ENCODE data around the gene FCGR3A. TPM values are rescaled to one million over a fixed set of nuclear protein-coding genes. Genes with fewer than 3 reads are reported as not detected.
"Not testable (repeated sequence)": the region's sequence is repeated elsewhere in the genome, so short reads cannot be mapped to it uniquely, and the experiment has no call there.

The FCGR3A gene
- total and polyA plus RNA-seq, 2 of the 8 experiments (the other 6 are each of a cell fraction or from before 2014, with no cell fraction given) = not detected

- TF ChIP-seq NRF1 (IDR thresholded peaks at IDR 0.05; ENCODE audit: low read depth, low read length) = peak; percentile 33; the same call in 1 of the 2 replicates
- peak; percentile 62 for TF ChIP-seq TAF7 (optimal IDR thresholded peaks at IDR 0.05; ENCODE audit: borderline replicate concordance, low read depth, low read length)
- peak in 2 of 3 experiments; percentile 9 to 12; a peak in 2 of 4 replicates for TF ChIP-seq CTCF (IDR thresholded peaks at IDR 0.05; ENCODE audit: control extremely low read depth in 1 of 3, insufficient read depth in 1 of 3, low read depth in 1 of 3, low read length in 3 of 3)
- TF ChIP-seq CREB1 (IDR thresholded peaks at IDR 0.05) = peak; percentile 42; the same call in 1 of the 2 replicates
- peak; percentile 76 for TF ChIP-seq YY1 (IDR thresholded peaks at IDR 0.05; ENCODE audit: low read depth, low read length)
- TF ChIP-seq TAF1 (IDR thresholded peaks at IDR 0.05; ENCODE audit: low read depth, low read length) = 0 out of 2 replicates have a peak, but pooled peaks have one; percentile 34
- peak; percentile 21 to 44; a peak in 3 of 4 replicates for TF ChIP-seq RAD21 (IDR thresholded peaks at IDR 0.05 in 1 of 2, conservative IDR thresholded peaks at IDR 0.05 in 1 of 2; ENCODE audit: low read depth in 2 of 2, low read length in 2 of 2)
Observed at GRCh38 chr1:161539731-161540569, 9.7 kb downstream of the FCGR3A start (continued).

- CTCF ChIA-PET (ENCODE audit: partially characterized antibody) = interaction anchor here (1.0 kb wide), 1 partner anchor 49 kb away, joined by 3 read pairs; no protein-coding TSS in a partner anchor
- H4K91ac ChIP-seq (replicated peaks; ENCODE audit: insufficient read length, low read length); H2BK5ac ChIP-seq (ENCODE audit: low read depth, low read length); FAIRE-seq; H4K8ac ChIP-seq (ENCODE audit: extremely low read depth, insufficient read depth, low read length); H2BK12ac ChIP-seq (ENCODE audit: low read depth, low read length); H3K9me3 ChIP-seq (ENCODE audit: insufficient read depth in 2 of 2, low read depth in 1 of 2, low read length in 1 of 2); H3K23me2 ChIP-seq (ENCODE audit: low read depth, low read length); H3K18ac ChIP-seq (ENCODE audit: extremely low read depth, low read length); H4K5ac ChIP-seq (ENCODE audit: insufficient read length, low read depth, low read length); POLR2A ChIA-PET (ENCODE audit: partially characterized antibody); H2BK15ac ChIP-seq (ENCODE audit: low read length); H2AFZ ChIP-seq (ENCODE audit: low read length); H4K20me1 ChIP-seq (replicated peaks in 1 of 2; ENCODE audit: control insufficient read depth in 1 of 2, insufficient read depth in 2 of 2, low read length in 2 of 2); H3K36me3 ChIP-seq (ENCODE audit: control insufficient read depth in 2 of 4, insufficient read depth in 4 of 4, low read length in 3 of 4); H3K14ac ChIP-seq (ENCODE audit: insufficient read length); H3K27ac ChIP-seq (ENCODE audit: low read depth, low read length); H3K79me1 ChIP-seq (ENCODE audit: low read depth, low read length); H3K9ac ChIP-seq (replicated peaks in 1 of 4; ENCODE audit: extremely low read depth in 1 of 4, low read depth in 3 of 4, low read length in 3 of 4); H3K79me2 ChIP-seq (ENCODE audit: control insufficient read depth in 1 of 2, insufficient read depth in 2 of 2, low read length in 2 of 2); H3K27me3 ChIP-seq (replicated peaks in 1 of 4; ENCODE audit: control insufficient read depth in 3 of 4, extremely low read depth in 1 of 4, insufficient read depth in 3 of 4, low read length in 3 of 4); H3K4ac ChIP-seq (replicated peaks; ENCODE audit: insufficient read length, low read depth, low read length); H3K23ac ChIP-seq (ENCODE audit: insufficient read length); H3K56ac ChIP-seq (replicated peaks; ENCODE audit: insufficient read length, low read depth, low read length); H3K4me1 ChIP-seq (replicated peaks in 1 of 4; ENCODE audit: control insufficient read depth in 3 of 4, insufficient read depth in 4 of 4, low read length in 3 of 4); H2BK120ac ChIP-seq (replicated peaks; ENCODE audit: low read depth, low read length); H2AK5ac ChIP-seq (ENCODE audit: low read depth, low read length); DNase-seq (ENCODE audit: low read depth in 1 of 2, low spot score in 2 of 2); H2BK20ac ChIP-seq (ENCODE audit: low read length): not testable (repeated sequence)
- H3K4me2 ChIP-seq (ENCODE audit: insufficient read depth in 1 of 2, low read depth in 2 of 2, low read length in 2 of 2) = peak overlapping the region; percentile 42 to 61
- WGBS, 2 experiments (ENCODE audit: extremely low coverage in 1 of 2, insufficient coverage in 1 of 2, insufficient read length in 1 of 2, insufficient replicate concordance in 2 of 2, low coverage in 1 of 2, low lambda C conversion rate in 2 of 2, missing lambda C conversion rate in 1 of 2) = 92% methylated on average over 7 of the region's 7 CpGs; no CpG with 5 or more reads in 1 of the 2 experiments
- H3K4me3 ChIP-seq (ENCODE audit: extremely low read depth in 1 of 4, insufficient read depth in 2 of 4, low read depth in 3 of 4, low read length in 4 of 4) = peak overlapping the region in 3 of 4 experiments; percentile 64 to 88 (median 64); a peak in 3 of 8 replicates
Observed at GRCh38 chr1:161538925-161539479, 10.6 kb downstream of the FCGR3A start.

Data from H1 (cell line).